T-helper 17 cell (primary cell): ENCODE data around the gene OGFR. TPM values are rescaled to one million over a fixed set of nuclear protein-coding genes. Genes with fewer than 3 reads are reported as not detected.

Experiments
- ATAC-seq: fragments of 150-1000 bp; cut with Tn5 transposase; 2 replicates; pipeline ENCODE4 v1.10.0; 2021; ENCODE audit warnings: mild to moderate bottlenecking, moderate library complexity
- DNase-seq, 3 donors: peaks; one replicate each; pipeline versions ENCODE4 v3.0.0 to v3.0.0-alpha.2; 2020 to 2021
- H3K9me3 ChIP-seq: one replicate; pipeline ENCODE4 v1.7.0; 2013; ENCODE audit warnings: low read length, mild to moderate bottlenecking; ENCODE audit not compliant: control insufficient read depth, poor library complexity, severe bottlenecking
- H3K27ac Mint-ChIP-seq: one replicate; pipeline ENCODE4 v1.8.0; 2022; ENCODE audit warnings: mild to moderate bottlenecking, moderate library complexity, mixed read lengths
- H3K27me3 Mint-ChIP-seq: one replicate; pipeline ENCODE4 v1.8.0; 2022; ENCODE audit warnings: mixed read lengths
- H3K36me3 Mint-ChIP-seq: one replicate; pipeline ENCODE4 v1.8.0; 2022; ENCODE audit warnings: low read depth, mixed read lengths
- H3K4me1 Mint-ChIP-seq: one replicate; pipeline ENCODE4 v1.8.0; 2022; ENCODE audit warnings: mild to moderate bottlenecking, mixed read lengths
- H3K4me3 Mint-ChIP-seq: one replicate; pipeline ENCODE4 v1.8.0; 2022; ENCODE audit warnings: mild to moderate bottlenecking, moderate library complexity, mixed read lengths
- total RNA-seq, 4 donors: library from RNA in 2 of 4; stranded (reverse) in 2 of 4; gene quantifications; one replicate each; pipeline ENCODE4 v1.2.3 and lab custom pipeline; 2022 to 2026

OGFR gene
- total RNA-seq, 2 donors from 2014 or later, result 39.4 to 41.3 TPM

GRCh38 chr20:62764156-62764935, 40.3 kb upstream of the OGFR start:
- Mint-ChIP-seq H3K27ac (no peak overlapping the region), H3K4me3 (no peak overlapping the region), H3K27me3 (no peaks in the 10 kb centered on the region), H3K4me1 (peaks cover 9% of the 10 kb centered on the region), H3K36me3 (no peaks in the 10 kb centered on the region)
- DNase-seq, result no peak
- H3K9me3 ChIP-seq, result no peaks in the 10 kb centered on the region
- no peak for ATAC-seq

- Mint-ChIP-seq H3K4me1 (peaks cover 9% of the 10 kb centered on the region), H3K27ac (no peak overlapping the region), H3K36me3 (no peaks in the 10 kb centered on the region), H3K27me3 (no peaks in the 10 kb centered on the region), H3K4me3 (no peak overlapping the region)
- DNase-seq (no peak), ATAC-seq (no peak)
- H3K9me3 ChIP-seq, result no peaks in the 10 kb centered on the region
Observed at GRCh38 chr20:62765021-62765420, 39.6 kb upstream of the OGFR start.

- no peaks in the 10 kb centered on the region for H3K36me3 Mint-ChIP-seq
- peaks cover 9% of the 10 kb centered on the region for H3K4me1 Mint-ChIP-seq
- H3K9me3 ChIP-seq, result no peaks in the 10 kb centered on the region
- no peak for DNase-seq
- ATAC-seq, result no peak
- no peaks in the 10 kb centered on the region for H3K27me3 Mint-ChIP-seq
- no peak overlapping the region for H3K4me3 Mint-ChIP-seq
- no peak overlapping the region for H3K27ac Mint-ChIP-seq
Observed at GRCh38 chr20:62765432-62766070, 39.1 kb upstream of the OGFR start.

GRCh38 chr20:62766071-62766450, 38.6 kb upstream of the OGFR start:
- DNase-seq (no peak), ATAC-seq (no peak)
- Mint-ChIP-seq H3K36me3 (no peaks in the 10 kb centered on the region), H3K27me3 (no peaks in the 10 kb centered on the region), H3K4me3 (no peak overlapping the region), H3K4me1 (peaks cover 9% of the 10 kb centered on the region), H3K27ac (no peak overlapping the region)
- no peaks in the 10 kb centered on the region for H3K9me3 ChIP-seq

- DNase-seq (no peak), ATAC-seq (no peak)
- no peaks in the 10 kb centered on the region for H3K36me3 Mint-ChIP-seq
- H3K4me1 Mint-ChIP-seq, result peaks cover 9% of the 10 kb centered on the region
- H3K27me3 Mint-ChIP-seq, result no peaks in the 10 kb centered on the region
- no peaks in the 10 kb centered on the region for H3K9me3 ChIP-seq
- no peak overlapping the region for H3K4me3 Mint-ChIP-seq
- no peak overlapping the region for H3K27ac Mint-ChIP-seq
Observed at GRCh38 chr20:62766716-62767115, 37.9 kb upstream of the OGFR start.

GRCh38 chr20:62768234-62768546, 36.4 kb upstream of the OGFR start:
- no peak overlapping the region for H3K27ac Mint-ChIP-seq
- DNase-seq, result no peak
- H3K9me3 ChIP-seq, result no peaks in the 10 kb centered on the region
- no peak for ATAC-seq
- peaks cover 11% of the 10 kb centered on the region for H3K4me1 Mint-ChIP-seq
- no peaks in the 10 kb centered on the region for H3K36me3 Mint-ChIP-seq
- no peaks in the 10 kb centered on the region for H3K27me3 Mint-ChIP-seq
- H3K4me3 Mint-ChIP-seq, result no peak overlapping the region

- no peak overlapping the region for H3K27ac Mint-ChIP-seq
- H3K27me3 Mint-ChIP-seq, result no peaks in the 10 kb centered on the region
- ATAC-seq, result no peak
- no peaks in the 10 kb centered on the region for H3K9me3 ChIP-seq
- H3K4me3 Mint-ChIP-seq, result no peak overlapping the region
- no peak for DNase-seq
- H3K4me1 Mint-ChIP-seq, result peaks cover 11% of the 10 kb centered on the region
- no peaks in the 10 kb centered on the region for H3K36me3 Mint-ChIP-seq
Observed at GRCh38 chr20:62768551-62769287, 35.9 kb upstream of the OGFR start.

GRCh38 chr20:62769346-62770071, 35.1 kb upstream of the OGFR start:
- H3K4me3 Mint-ChIP-seq, result no peak overlapping the region
- DNase-seq (no peak), ATAC-seq (no peak)
- H3K36me3 Mint-ChIP-seq, result no peaks in the 10 kb centered on the region
- peaks cover 14% of the 10 kb centered on the region for H3K4me1 Mint-ChIP-seq
- no peaks in the 10 kb centered on the region for H3K27me3 Mint-ChIP-seq
- H3K27ac Mint-ChIP-seq, result no peak overlapping the region
- H3K9me3 ChIP-seq, result no peaks in the 10 kb centered on the region

GRCh38 chr20:62770111-62770910, 34.3 kb upstream of the OGFR start:
- ATAC-seq (no peak), DNase-seq (no peak)
- Mint-ChIP-seq H3K27ac (no peak overlapping the region), H3K4me3 (no peak overlapping the region), H3K4me1 (peaks cover 16% of the 10 kb centered on the region), H3K36me3 (no peaks in the 10 kb centered on the region), H3K27me3 (no peaks in the 10 kb centered on the region)
- H3K9me3 ChIP-seq, result no peaks in the 10 kb centered on the region

GRCh38 chr20:62770916-62771315, 33.7 kb upstream of the OGFR start:
- no peak for ATAC-seq
- H3K9me3 ChIP-seq, result no peaks in the 10 kb centered on the region
- H3K36me3 Mint-ChIP-seq, result no peaks in the 10 kb centered on the region
- H3K27ac Mint-ChIP-seq, result no peak overlapping the region
- H3K27me3 Mint-ChIP-seq, result no peaks in the 10 kb centered on the region
- no peak overlapping the region for H3K4me3 Mint-ChIP-seq
- peaks cover 16% of the 10 kb centered on the region for H3K4me1 Mint-ChIP-seq
- no peak for DNase-seq

- H3K36me3 Mint-ChIP-seq, result no peaks in the 10 kb centered on the region
- DNase-seq (no peak), ATAC-seq (no peak)
- peaks cover 21% of the 10 kb centered on the region for H3K4me1 Mint-ChIP-seq
- no peak overlapping the region for H3K27ac Mint-ChIP-seq
- H3K9me3 ChIP-seq, result no peaks in the 10 kb centered on the region
- no peaks in the 10 kb centered on the region for H3K27me3 Mint-ChIP-seq
- H3K4me3 Mint-ChIP-seq, result no peak overlapping the region
Observed at GRCh38 chr20:62771396-62772102, 33.1 kb upstream of the OGFR start.

- H3K9me3 ChIP-seq, result no peaks in the 10 kb centered on the region
- Mint-ChIP-seq H3K4me3 (no peak overlapping the region), H3K27me3 (no peaks in the 10 kb centered on the region), H3K36me3 (no peaks in the 10 kb centered on the region), H3K4me1 (peaks cover 26% of the 10 kb centered on the region), H3K27ac (no peak overlapping the region)
- ATAC-seq, result no peak
- DNase-seq, result no peak
Observed at GRCh38 chr20:62772103-62772611, 32.5 kb upstream of the OGFR start.
